Stimulated activated CD8-positive, alpha-beta memory T cell treated with anti-CD3 and anti-CD28 coated beads, Interleukin-2, amount 100 ng/mL, for 48 hours (primary cell): ENCODE data around the gene RNF121.
"Not testable (repeated sequence)": the region's sequence is repeated elsewhere in the genome, so short reads cannot be mapped to it uniquely, and the experiment has no call there.

Source experiments
- DNase-seq, 2 donors: peaks; one replicate each; pipeline ENCODE4 v3.0.0-alpha.2; 2020; ENCODE audit warnings: low read depth in 2 of 2

Gene RNF121

DNA sequence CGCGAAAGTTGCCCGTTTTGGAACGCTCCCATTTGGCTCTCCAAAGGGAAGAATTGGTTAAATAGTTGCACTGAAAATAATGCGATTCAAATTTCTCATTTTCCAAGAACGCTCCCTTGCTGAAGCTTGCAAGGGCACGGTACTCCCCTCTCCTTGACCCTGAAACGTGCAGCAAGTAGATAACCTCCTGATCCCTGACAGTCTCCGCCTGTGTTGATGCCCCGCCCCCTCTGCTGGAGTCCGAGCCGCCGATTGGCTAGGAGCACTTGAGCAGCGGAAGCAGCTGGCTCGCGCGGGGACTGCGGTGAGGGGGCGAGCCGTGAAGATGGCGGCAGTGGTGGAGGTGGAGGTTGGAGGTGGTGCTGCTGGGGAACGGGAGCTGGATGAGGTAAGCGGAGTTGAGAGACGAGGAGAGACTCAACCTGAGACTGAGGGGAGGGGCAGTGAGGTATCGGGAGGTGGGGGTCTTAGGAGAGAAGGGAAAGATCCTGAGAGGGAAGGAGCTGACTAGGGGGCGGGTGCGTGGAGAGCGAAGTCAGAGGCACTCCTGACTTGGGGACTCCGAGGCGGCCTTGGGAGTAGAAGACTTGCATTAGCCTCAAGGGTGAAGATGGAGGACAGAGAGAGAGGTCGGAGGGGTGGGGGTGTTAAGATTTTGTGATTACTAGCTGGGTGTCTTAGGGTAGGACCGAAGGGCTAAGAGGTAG is at the start of gene RNF121:
RNF121 (plus strand) TSS at position 310 of the 707 bp plus-strand sequence; CDS start at position 326, 16 bp downstream.
- DNase-seq: peak; percentile 97

DNA sequence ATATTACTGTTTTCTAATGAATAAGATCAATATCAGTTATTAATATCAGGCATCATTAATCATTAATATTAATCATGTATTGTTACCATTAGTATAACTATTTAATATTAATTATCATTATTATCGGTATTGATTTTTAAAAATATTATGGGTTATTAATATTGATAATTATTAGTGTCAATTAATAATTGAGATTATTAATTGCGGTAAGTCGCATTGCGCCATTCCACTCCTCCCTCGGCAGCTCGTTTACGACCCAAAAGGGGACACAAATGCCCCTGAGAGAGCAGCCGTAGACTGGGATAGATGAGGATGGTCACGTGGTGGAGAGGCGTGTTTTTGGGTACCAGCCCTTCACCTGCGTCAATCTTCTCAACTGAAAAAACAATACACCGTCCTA is 43.0 kb upstream of the RNF121 start:
- not testable (repeated sequence) for DNase-seq

DNA sequence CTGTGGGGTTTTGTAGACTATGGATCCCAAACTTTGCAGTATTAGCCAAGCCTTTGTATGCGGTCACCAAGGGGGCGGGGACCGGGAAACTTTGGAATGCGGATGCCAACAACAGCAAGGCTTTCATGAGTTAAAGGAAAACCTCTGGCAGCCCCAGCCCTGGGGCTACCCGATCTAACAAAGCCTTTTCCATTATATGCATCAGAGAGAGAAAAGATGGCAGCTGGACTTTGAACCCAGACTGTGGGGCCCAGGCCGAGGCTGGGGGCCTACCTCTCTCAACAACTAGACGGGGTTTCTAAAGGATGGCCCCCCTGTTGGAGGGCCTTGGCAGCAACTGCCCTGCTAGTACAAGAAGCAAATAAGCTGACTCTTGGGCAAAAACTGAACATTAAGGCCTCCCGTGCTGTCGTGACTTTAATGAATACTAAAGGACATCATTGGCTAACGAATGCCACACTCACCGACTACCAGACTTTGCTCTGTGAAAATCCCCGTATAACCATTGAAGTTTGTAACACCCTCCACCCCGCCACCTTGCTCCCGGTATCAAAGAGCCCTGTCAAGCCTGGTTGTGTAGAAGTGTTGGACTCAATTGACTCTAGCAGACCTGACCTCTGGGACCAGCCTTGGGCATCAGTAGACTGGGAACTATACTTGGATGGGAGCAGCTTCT is 40.4 kb upstream of the RNF121 start:
- DNase-seq: not testable (repeated sequence)

DNA sequence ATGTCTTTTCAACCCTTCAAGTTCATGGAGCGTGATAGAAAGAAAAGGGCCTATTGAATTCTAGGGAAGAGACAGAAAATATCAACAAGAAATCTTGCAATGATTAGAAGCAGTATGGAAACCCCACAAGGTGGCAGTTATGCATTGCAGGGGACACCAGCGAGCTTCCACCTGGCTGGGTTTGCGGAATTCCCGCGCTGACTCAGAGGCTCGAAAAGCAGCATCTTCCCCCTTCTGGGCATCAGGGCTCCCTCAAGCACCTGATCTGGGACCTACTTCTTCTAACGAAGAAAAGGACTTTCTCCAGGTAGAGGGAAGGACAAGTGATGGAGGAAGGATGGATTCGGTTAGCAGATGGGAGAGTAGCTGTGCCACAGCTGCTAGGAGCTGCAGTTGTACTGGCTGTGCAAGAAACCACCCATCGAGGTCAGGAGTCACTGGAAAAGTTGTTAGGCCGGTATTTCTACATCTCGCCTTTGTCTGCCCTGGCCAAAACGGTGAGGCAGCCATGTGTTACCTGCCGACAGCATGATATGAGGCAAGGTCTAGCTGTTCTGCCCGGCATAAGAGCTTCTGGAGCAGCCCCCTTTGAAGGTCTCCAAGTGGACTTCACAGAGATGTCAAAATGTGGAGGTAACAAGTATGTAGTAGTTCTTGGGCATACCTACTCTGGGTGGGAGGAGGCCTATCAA is 39.5 kb upstream of the RNF121 start:
- DNase-seq: not testable (repeated sequence)

DNA sequence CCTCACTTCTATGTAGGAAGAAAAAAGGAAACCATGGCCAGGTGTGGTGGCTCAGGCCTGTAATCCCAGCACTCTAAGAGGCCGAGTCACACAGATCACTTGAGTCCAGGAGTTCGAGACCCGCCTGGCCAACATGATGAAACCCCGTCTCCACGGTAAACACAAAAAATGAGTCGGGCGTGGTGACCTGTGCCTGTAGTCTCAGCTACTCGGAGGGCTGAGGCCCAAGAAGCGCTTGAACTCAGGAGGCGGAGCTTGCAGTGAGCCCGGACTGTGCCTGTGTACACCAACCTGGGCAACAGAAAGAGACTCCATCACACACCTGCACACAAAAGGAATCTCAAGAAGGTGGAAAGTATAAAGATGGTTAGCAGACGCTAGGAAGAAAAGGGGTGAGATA is 32.9 kb upstream of the RNF121 start:
- DNase-seq: no peak

DNA sequence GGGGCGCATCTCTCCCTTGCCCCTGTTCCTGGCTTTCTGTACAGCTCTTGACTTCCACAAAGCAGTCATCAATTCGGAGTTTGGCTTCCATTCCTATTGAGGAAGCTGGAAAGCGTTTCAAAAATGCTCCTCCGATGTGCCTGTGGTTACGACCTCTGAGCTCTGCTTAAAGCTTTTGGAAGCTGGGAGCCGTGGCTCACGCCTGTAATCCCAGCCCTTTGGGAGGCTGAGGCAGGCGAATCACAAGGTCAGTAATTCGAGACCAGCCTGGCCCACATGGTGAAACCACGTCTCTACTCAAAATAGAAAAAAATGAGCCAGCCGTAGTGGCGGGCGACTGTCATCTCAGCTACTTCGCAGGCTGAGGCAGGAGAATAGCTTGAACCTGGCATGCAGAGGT is 27.7 kb upstream of the RNF121 start:
- DNase-seq: not testable (repeated sequence)

DNA sequence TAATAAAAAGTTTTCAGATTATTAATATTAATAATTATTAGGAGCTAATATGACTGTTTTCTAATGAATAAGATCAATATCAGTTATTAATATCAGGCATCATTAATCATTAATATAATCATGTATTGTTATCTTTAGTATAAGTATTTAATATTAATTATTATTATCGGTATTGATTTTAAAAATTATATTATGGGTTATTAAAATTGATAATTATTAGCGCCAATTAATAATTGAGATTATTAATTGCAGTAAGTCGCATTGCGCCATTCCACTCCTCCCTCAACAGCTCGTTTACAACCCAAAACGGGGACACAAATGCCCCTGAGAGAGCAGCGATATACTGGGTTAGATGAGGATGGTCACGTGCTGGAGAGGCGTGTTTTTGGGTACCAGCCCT is 20.6 kb upstream of the RNF121 start:
- no peak for DNase-seq

DNA sequence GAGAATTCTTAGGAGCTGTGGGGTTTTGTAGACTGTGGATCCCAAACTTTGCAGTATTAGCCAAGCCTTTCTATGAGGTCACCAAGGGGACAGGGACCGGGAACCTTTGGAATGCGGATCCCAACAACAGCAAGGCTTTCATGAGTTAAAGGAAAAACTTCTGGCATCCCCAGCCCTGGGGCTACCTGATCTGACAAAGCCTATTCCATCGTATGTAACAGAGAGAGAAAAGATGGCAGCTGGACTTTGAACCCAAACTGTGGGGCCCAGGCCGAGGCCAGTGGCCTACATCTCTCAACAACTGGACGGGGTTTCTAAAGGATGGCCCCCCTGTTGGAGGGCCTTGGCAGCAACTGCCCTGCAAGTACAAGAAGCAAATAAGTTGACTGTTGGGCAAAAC is 18.1 kb upstream of the RNF121 start:
- DNase-seq: not testable (repeated sequence)

DNA sequence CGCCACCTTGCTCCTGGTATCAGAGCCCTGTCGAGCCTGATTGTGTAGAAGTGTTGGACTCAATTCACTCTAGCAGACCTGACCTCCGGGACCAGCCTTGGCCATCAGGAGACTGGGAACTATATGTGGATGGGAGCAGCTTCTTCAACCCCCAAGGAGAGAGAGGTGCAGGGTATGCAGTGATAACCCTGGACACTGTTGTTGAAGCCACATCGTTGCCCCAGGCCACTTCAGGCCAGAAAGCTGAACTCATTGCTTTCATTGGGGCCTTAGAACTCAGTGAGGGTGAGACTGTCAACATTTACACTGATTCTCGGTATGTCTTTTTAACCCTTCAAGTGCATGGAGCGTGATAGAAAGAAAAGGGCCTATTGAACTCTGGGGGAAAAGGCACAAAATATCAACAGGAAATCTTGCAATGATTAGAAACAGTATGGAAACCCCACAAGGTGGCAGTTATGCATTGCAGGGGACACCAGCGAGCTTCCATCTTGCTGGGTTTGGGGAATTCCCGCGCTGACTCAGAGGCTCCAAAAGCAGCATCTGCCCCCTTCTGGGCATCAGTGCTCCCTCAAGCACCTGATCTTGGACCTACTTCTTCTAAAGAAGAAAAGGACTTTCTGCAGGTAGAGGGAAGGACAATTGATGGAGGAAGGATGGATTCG is 17.4 kb upstream of the RNF121 start:
- DNase-seq: peak; percentile 20 to 75

DNA sequence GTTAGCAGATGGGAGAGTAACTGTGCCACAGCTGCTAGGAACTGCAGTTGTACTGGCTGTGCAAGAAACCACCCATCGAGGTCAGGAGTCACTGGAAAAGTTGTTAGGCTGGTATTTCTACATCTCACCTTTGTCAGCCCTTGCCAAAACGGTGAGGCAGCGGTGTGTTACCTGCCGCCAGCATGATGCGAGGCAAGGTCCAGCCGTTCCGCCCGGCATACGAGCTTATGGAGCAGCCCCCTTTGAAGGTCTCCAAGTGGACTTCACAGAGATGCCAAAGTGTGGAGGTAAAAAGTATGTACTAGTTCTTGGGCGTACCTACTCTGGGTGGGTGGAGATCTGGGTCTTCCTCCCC is 16.9 kb upstream of the RNF121 start:
- DNase-seq: not testable (repeated sequence)

DNA sequence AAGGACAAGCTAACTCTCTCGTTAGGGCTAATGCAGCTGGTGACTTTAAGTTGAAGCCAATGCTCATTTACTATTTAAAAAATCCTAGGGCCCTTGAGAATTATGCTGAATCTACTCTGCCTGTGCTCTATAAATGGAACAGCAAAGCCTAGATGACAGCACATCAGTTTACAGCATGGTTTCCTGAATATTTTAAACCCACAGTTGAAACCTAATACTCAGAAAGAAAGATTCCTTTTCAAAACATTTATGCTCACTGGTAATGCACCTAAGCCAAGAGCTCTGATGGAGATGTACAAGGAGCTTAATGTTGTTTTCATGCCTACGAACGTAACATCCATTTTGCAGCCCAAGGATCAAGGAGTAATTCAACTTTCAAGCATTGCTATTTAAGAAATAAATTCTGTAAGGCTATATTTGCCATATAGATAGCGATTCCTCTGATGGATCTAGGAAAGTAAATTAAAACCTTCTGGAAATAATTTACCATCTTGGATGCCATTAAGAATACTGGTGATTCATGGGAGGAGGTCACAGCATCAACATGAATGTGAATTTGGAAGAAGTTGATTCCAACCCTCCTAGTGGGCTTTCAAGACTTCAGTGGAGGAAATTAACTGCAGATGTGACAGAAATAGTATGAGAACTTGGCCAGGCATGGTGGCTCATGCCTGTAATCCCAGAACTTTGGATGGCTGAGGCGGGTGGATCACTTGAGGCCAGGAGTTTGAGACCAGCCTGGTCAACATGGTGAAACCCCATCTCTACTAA is 14.9 kb upstream of the RNF121 start:
- DNase-seq: no peak

DNA sequence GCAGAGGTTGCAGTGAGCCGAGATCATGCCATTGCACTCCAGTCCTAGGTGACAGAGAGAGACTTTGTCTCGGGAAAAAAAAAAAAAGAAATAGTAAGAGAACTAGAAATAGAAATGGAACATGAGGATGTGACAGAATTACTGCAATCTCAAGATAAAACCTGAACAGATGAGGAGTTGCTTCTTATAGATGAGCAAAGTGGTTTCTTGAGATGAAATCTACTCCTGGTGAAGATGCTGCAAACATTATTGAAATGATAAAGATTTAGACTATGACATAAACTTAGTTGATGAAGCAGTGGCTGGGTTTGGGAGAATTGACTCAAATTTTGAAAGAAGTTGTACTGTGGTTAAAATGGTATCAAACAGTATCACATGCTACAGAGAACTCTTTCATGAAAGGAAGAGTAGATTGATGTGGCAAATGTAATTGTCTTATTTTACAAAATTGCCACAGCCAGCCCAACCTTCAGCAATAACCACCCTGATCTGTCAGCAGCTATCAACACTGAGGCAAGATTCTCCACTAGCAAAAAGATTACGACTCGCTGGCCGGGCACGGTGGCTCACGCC is 14.1 kb upstream of the RNF121 start:
- no peak for DNase-seq

DNA sequence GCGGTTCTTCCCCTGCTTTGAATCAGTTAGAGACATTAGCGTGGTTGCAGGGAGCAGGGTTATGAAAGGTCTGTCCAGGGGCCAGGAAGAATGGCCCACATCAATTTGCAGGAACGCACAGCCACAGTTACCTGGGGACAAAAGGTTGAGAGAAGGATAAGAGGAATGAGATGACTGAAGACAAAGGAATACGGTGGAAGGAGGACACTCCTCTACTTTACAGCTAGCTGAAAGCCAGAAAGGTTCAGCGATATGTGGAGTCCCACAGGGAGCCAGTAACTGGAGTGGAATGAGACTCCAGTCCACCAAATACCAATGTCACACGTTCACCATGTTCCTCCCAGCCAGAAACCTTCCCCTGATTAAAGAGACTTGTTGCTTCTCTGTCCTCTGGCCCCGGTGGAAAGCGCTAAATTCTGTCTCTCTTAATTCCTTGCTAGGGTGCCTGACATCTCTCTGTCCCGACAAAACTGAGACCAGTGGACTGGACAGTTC is 11.2 kb upstream of the RNF121 start:
- no peak for DNase-seq

DNA sequence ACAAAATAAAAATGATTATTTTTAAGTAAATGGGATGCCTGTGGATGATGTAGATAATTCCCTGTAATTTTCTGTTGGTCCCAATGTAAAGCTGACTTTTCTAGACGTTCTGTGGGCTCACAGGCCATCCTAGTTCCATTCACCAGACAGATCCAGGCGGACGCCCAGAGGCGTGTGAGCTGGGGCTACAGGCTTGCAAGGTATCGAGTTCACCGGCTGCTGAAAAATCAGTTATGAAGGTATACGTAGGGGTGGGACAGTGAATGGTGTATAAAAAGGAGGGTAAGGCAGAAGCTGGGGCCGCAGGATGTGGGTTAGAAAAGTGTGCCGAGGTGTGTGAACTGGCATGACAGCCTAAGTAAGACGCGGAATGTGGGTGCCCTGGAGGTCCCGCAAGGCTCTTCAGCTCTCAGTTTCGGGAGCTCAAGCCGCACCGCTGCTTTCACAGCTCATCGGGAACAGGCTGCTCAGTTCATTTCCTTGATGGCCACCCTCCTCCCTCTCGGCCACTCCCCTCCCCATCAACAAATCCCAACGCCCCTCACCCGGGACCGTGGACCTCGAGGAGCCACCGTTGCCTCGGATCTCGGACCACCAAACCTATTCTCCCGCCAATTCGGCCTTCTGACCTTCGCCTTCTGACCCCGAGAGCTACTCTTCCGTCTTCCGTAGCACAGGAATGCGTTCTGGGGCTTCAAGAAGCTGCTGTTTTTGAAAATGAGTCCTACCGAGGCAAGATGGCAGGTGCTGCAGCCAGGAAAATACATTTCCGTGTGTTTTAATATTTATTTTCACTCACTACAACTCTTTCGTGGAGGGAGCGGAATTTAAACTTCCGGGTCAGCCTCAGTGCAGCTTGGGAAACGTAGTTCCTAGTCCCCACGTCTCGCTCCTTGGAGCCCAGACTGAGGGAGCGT is 768 bp upstream of the RNF121 start, which contains the start of gene XNDC1N:
XNDC1N (minus strand) TSS at position 775 of the 917 bp plus-strand sequence. CDS start 5,241 bp downstream, outside the sequence.
- peak; percentile 49 to 56 for DNase-seq

DNA sequence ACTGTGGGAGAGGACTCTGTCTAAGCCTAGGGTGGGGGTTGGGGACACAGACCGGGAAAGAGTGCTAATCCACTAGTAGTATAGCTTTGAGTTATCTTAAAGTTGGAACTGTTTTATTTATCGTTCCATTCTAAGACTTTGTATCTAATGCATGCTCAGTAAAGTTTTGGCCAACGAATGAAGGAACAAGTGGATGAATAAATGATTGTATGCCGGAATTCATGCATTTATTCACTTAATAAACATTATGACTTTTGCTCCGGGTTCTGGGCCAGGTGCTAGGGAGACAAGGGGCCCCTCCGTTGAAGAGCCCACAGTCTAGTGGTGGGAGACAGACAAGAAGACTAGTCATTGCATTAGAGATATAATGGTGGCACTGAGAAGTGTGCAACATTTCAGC is 645 bp downstream of the RNF121 start:
- DNase-seq: no peak

DNA sequence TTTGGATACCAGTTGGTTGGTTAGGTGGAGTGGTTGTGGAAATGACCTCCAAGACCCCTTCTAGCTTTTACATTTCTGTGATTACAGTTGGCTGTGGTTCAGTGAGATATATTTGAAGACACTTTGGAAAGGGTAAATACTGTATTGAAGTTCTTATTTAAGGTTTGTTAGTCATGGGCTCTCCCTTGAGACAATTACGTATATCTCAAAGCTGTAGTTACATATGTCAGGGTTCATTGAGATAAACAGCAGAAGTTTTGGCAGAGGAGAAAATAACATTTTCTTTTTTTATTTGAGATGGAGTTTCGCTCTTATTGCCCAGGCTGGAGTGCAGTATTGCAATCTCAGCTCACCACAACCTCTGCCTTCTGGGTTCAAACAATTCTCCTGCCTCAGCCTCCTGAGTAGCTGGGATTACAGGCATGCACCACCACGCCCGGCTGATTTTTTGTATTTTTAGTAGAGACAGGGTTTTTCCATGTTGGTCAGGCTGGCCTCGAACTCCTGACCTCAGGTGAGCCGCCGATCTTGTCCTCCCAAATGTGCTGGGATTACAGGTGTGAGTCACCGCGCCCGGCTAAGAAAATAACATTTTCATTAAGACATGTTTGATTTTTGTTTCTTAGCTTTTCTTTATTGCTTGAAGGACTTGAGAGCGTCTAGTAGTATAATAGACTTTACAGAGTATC is 1.9 kb downstream of the RNF121 start:
- no peak for DNase-seq

DNA sequence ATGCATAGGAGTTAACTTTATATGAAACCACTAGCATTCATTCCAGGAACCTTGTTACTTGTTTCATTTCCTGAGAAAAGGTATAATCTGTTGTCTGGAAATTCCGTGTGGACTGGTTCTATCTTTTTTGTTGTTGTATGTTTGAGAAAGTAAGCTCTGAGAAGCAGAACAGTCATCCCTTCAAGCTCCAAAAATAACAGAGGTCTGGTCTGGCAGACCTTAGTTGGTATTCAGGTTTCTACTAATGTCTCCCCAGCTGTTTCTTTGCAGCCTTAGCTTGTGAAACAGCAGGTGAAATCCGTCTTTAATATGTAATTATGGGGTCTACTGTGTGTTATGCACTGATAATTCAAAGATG is 2.4 kb downstream of the RNF121 start:
- no peak for DNase-seq

DNA sequence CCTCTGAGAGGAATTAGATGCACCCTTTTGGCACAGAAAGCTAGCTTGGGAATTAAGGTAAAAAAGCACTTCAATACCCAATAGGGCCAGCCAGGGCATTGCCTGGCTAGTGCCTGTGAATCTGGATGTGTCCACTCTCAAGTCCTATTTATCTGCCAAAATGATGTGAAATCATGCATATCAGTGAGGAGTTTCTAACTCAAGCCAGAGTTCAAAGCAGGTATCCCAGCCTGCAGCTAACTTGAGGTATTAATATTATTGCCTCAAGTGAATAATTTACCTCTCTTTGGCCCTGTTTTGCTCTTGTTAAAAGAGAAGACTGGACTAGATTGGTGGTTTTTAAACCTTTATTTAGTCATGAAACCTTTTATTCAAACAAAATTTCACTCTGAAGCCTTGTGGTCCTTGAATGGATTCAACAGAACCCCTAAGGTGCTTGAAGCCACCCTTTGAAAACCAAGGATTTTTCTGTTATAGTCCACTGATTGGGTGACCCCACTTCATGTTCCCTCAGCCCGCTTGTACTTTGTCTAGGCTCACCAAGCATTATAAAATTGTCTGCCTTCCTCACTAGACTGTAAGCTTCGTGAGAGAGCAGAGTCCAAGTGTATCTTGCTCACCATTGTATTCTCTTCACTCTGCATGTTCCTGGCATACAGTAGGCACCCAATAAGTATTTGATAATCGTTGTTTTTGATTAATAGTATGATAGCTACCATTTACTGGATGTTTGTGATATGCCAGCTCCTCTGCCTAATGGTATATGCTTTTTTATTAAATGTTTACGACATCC is 4.5 kb downstream of the RNF121 start:
- DNase-seq: no peak
